CD4-positive, alpha-beta T cell treated with Interleukin-10 for 1 hour (primary cell): Measurements from ENCODE around the gene ARHGEF7.
A peak's percentile ranks its signal among the peaks of the same experiment; 100 is the strongest.

ENCODE experiments used
- DNase-seq: peaks from one replicate; pipeline ENCODE4 v3.0.0-alpha.2; 2020

ARHGEF7 gene

DNA sequence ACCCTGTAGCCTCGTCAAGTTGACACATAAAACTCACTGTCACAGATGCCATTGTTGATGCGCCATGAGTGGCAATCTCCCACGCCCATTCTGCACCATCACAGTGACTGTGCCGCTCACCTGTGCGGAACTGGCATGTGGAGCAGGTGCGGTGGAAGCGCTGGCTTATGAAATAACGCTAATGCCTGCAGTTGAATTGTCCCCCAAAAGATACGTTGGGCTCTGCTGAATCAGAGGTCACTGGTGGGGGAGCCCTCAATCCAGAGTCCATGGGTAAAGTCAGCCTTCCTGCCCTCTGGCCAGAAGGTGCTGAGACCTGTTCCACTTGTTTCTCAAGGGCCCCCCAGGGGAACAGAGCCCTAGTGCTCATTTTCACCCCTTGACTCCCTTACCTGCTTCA is 2.9 kb upstream of the ARHGEF7 start:
- DNase-seq = no peak

DNA sequence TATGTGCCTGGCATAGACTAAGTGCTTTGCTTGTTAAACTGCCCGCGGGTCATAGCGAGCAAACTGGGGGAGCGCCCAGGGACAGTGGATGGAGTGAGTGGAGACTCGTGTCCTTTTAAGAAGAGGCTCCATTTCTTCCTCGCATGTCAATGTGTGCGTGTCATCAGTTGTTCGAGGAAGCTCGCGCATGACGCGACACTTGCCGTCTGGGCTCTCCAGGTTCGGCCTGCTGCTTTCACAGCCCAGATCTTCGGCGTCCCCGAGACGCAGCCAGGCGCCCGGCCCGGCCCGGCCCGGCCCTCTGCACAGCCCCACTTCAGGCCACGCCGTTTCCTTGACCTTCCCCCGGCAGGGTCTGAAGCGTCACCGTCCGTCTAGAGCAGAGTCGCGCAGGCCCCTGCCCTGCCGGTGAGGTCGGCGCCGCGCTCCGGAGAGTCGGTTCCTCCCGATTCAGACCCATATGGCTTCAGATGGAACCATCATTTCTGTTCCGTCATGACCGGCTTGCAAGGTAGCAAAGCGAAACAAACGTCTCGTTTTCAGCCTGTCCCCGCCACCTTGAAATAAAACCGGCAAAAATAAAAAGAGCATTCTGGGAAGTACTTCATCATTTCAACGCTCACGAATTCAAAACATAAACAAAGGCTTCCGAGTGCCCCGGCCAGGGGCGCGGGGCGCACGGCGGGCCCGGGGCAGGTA is 599 bp upstream of the ARHGEF7 start:
- peak; percentile 11 for DNase-seq

DNA sequence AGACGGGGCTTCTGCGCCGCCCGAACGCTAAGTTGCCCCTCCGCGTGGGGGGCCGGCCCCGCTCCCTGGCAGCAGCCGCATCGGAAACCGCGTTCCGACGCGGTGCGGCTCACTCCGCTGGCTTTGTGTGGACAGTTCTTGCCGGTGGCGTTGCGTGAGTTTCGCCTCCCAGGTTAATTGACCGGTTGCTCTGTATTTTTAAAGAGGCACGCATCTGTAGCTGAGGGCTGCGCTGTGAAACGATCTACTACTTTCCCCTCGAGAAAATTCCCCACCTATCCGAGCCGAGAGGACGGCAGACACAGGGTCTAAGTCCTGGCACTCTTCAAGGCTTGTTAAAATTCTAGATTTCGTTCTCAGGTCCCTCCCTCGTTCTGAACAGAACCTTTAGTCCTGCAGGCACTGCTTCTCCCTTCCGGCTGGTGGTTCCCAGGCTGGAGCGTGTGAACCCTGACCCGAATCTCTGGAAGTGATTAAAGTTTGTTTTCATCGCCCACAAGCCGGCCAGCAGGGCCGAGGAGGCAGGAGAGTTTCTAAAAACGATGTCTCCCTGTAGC is 933 bp downstream of the ARHGEF7 start:
- DNase-seq = no peak

DNA sequence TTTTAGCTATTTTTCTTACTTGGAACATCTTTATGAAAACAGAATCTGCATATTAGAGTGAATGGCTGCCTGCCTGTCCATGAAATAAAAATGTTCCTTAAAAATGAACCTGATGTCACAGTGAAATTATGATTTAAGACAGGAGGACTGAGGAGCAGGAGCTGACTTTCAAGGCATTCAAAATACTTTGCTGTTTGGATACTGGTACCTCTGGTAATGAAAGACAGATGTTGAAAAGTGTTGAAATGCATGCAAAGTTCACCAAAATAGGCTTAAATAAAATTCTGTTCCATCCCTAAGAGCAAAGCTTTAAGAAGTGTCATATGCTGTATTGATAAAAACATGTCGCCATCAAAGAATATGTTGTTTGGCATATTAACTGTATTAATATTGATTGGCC is 1.7 kb downstream of the ARHGEF7 start:
- no peak for DNase-seq

- DNase-seq = no peak
Observed at GRCh38 chr13:111117289-111117688, 2.2 kb downstream of the ARHGEF7 start.

GRCh38 chr13:111117961-111118360 is 2.9 kb downstream of the ARHGEF7 start:
- DNase-seq = no peak

- no peak for DNase-seq
Observed at GRCh38 chr13:111118898-111119607, 3.9 kb downstream of the ARHGEF7 start.

DNA sequence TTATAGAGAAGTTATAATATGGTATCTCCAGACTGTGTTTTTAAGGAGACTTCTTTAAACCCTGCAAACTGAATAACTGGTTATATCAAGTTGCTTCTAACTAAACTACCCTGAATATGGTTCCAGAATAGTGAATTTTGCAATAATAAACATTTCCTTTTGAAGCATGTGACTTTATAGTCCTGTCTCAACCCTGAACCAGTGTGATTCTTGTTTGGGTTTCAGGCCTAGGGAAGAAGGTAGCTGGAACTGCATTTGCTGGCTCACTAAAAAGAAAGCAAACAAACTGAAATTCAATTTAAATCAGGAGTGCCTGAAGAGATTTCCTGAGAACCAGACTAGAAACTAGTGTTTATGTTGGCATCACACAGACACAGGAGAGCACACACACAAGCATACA is 4.9 kb downstream of the ARHGEF7 start:
- no peak for DNase-seq

GRCh38 chr13:111120422-111120821 is 5.3 kb downstream of the ARHGEF7 start:
- DNase-seq = no peak

- DNase-seq = no peak
Observed at GRCh38 chr13:111120913-111121312, 5.8 kb downstream of the ARHGEF7 start.

DNA sequence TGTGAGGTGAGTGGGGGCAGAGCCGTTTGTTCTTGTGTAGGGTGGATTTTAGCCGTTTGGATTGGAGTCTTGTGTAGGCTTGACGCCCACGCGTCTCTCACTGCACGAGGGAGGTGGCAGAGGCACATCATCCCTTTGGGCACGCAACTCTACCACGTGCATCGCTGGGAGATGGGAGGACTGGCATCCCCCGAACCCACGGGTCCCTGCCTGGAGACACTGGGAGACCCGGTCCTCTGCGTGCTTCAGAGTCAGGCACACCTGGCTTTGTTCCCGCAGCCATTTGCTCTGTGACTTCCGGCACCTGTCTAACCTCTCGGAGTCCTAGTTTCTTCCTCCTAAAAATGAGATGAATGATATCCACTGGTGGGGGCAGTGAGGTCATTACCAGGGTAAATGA is 6.4 kb downstream of the ARHGEF7 start:
- no peak for DNase-seq

DNA sequence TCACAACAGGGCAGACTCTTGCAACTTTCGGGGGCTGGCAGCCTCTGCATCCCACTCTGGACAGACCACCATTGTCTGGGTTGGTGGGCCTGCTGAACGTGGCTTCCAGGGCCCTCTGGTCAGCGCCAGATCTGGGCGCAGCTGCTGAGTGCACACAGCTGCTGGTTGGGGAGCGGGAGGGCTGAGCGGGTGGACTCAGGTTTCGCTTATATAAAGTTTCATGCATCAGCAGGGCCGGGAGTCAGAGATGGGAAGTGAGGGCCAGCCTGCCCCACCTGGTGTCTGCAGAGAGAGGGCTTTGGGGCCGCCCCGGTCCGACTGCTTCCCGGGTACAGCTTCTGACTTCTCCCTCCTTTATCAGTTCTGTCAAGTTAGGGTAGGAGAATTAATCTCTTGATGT is 6.9 kb downstream of the ARHGEF7 start:
- DNase-seq = no peak

- DNase-seq = no peak
Observed at GRCh38 chr13:111122631-111123030, 7.5 kb downstream of the ARHGEF7 start.

DNA sequence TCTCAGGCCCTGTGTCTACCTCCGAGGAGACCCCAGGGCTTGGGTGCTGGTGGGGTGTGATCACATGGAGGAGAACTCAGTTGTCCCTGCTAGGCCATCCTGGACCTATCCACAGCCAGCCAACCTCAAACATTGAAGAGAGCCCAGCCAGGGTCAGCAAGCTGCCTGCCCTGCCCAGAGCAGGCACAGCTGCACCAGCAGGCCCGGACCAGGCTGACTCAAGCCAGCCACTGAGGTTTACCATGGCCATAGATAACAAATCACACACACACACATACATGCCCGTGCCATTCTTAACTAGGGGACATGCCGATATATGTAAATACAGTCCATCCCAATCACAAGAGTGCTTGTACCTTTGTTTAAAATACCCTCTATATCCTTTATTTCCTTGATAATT is 8.1 kb downstream of the ARHGEF7 start:
- no peak for DNase-seq

DNA sequence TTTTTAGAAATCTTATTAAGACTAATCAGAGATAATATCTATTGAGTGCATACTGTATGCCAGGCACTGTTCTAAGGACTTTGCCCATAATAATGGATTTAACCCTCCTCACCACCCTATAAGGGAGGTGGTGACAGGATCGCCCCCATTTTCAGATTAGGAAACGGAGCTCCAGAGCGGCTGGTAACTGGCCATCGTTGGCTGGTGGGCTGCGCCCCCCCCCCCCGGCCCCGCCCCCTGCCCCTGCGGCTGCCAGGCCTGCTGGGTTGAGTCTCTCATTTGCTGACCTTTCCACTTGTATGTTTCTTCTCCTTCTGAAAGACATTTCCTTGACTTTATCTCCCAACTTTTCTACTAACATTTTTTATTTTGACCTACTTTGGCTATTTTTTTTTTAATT is 8.5 kb downstream of the ARHGEF7 start:
- no peak for DNase-seq

GRCh38 chr13:111126509-111126908 is 11.4 kb downstream of the ARHGEF7 start:
- DNase-seq = no peak

GRCh38 chr13:111129465-111130115 is 14.5 kb downstream of the ARHGEF7 start:
- no peak for DNase-seq

GRCh38 chr13:111130116-111130508 is 15.0 kb downstream of the ARHGEF7 start:
- DNase-seq = no peak

DNA sequence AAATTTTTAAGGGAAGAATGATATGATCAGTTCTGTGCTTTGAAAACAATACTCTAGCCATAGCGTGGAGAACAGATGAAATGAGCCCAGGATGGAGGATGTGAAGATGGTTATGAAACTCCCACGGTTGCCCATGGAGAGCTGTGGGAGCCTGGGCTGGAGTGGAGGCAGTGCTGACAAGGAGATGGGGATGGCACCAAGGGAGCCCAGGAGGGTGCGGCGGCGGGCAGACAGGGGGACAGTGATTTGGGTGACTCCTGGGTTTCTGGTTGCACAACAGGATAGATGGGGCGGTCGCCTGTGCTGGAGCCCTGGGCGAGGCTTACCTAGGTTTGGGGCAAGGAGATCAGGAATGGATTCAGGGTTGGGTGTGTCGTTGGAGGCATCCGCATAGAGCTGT is 15.9 kb downstream of the ARHGEF7 start:
- no peak for DNase-seq

DNA sequence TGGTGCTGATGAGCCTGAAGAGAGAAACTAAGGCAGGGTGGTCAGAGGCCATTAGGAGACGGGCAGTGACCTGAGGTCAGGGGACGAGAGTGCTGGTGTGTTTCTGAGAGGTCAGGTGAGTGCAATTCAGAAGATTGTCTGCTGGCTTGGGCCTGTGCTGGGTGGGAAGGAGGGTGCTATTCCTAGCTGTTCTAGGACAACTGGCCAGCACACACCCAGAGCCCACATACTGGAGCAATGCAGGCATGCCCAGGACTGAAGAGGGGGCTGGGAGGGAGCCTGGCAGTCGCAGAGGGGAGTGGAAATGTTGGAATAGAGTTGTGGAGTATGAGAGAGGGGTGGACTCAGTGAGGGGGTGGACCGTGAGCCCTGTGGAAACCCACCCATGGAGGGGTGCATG is 16.5 kb downstream of the ARHGEF7 start:
- DNase-seq = no peak

- no peak for DNase-seq
Observed at GRCh38 chr13:111132948-111133347, 17.8 kb downstream of the ARHGEF7 start.

DNA sequence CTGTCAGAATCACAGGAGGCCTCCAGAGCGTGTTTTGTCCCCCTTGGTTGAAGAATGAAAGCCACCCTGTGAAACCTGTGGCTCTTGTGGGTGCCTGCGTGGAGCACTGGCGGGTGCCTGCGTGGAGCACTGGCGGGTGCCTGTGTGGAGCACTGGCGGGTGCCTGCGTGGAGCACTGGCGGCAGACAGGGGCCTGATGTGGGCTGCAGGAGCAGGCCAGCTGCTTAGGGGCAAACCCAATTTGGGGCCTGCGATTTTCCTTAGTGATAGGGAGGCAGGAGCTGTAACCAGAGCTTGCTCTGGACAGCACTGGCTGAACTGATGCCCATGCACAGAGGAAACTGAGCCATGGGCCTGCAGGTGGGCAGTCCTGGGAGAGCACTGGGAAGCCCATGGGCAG is 24.3 kb downstream of the ARHGEF7 start:
- DNase-seq = no peak

GRCh38 chr13:111139873-111140561 is 24.9 kb downstream of the ARHGEF7 start:
- no peak for DNase-seq
